ENCODE measurements around the gene HPS4. TPM values are rescaled to one million over a fixed set of nuclear protein-coding genes. Genes with fewer than 3 reads are reported as not detected.
"Not testable (repeated sequence)": the region's sequence is repeated elsewhere in the genome, so short reads cannot be mapped to it uniquely, and the experiment has no call there.

Gene HPS4
- total RNA-seq = 10 to 100 TPM; 12.2 to 13.2 TPM
- long read RNA-seq, partial matches to known transcripts = 8 of 22 reads
- long read RNA-seq, other reads (novel, unspliced or antisense) = 11 of 22 reads

- intact Hi-C loops (cut with DNase I) = no loop called here
- ATAC-seq (peak; percentile 95), DNase-seq (peak; percentile 90)
Observed at GRCh38 chr22:26483439-26484359, at the start of gene HPS4, which contains the start of gene SRRD. Gene HPS4 (minus strand): TSS chr22:26483783. CDS start chr22:26481762, 2,021 bp downstream. Gene SRRD (plus strand): TSS chr22:26483877. CDS start chr22:26483891, 14 bp downstream.

GRCh38 chr22:26529345-26529744 lies 45.8 kb upstream of the HPS4 start:
- intact Hi-C loops (cut with DNase I) = no loop called here
- DNase-seq (no peak), ATAC-seq (peak; percentile 17 to 39)

GRCh38 chr22:26528518-26528917 lies 44.9 kb upstream of the HPS4 start:
- intact Hi-C loops (cut with DNase I); DNase-seq; ATAC-seq: not testable (repeated sequence)

GRCh38 chr22:26527574-26528465 lies 44.2 kb upstream of the HPS4 start:
- DNase-seq = no peak
- peak; percentile 75 to 78 for ATAC-seq
- intact Hi-C loops (cut with DNase I) = no loop called here

GRCh38 chr22:26527167-26527566 lies 43.6 kb upstream of the HPS4 start:
- intact Hi-C loops (cut with DNase I) = no loop called here
- DNase-seq (no peak), ATAC-seq (no peak)

- DNase-seq (no peak), ATAC-seq (no peak)
- intact Hi-C loops (cut with DNase I) = no loop called here
Observed at GRCh38 chr22:26525946-26526564, 42.5 kb upstream of the HPS4 start.

- intact Hi-C loops (cut with DNase I) = no loop called here
- no peak for ATAC-seq
- DNase-seq = no peak
Observed at GRCh38 chr22:26524870-26525269, 41.3 kb upstream of the HPS4 start.

- ATAC-seq (no peak), DNase-seq (no peak)
- intact Hi-C loops (cut with DNase I) = no loop called here
Observed at GRCh38 chr22:26522592-26522991, 39.0 kb upstream of the HPS4 start.

GRCh38 chr22:26522012-26522411 lies 38.4 kb upstream of the HPS4 start:
- intact Hi-C loops (cut with DNase I) = no loop called here
- DNase-seq = no peak
- ATAC-seq = no peak

- intact Hi-C loops (cut with DNase I) = loop anchor here in 1 of 2 donors (10.0 kb wide), 1 partner anchor 67 kb away; no protein-coding TSS in a partner anchor
- no peak for ATAC-seq
- DNase-seq = no peak
Observed at GRCh38 chr22:26517429-26517828, 33.8 kb upstream of the HPS4 start.

- intact Hi-C loops (cut with DNase I) = loop anchor here in 1 of 2 donors (10.0 kb wide), 1 partner anchor 68 kb away; no protein-coding TSS in a partner anchor
- no peak for ATAC-seq
Observed at GRCh38 chr22:26516503-26516902, 32.9 kb upstream of the HPS4 start.

GRCh38 chr22:26515931-26516330 lies 32.3 kb upstream of the HPS4 start:
- no peak for DNase-seq
- no peak for ATAC-seq
- intact Hi-C loops (cut with DNase I) = loop anchor here in 1 of 2 donors (10.0 kb wide), 1 partner anchor 69 kb away; no protein-coding TSS in a partner anchor

More at GRCh38 chr22:26516503-26516902, 32.9 kb upstream of the HPS4 start:
- no peak for DNase-seq

- no peak for DNase-seq
- intact Hi-C loops (cut with DNase I) = loop anchor here (5.0 to 10.0 kb wide), 2 partner anchors 70 to 73 kb away; no protein-coding TSS in a partner anchor
- ATAC-seq = no peak
Observed at GRCh38 chr22:26514419-26515161, 31.0 kb upstream of the HPS4 start.

- DNase-seq (no peak), ATAC-seq (no peak)
- intact Hi-C loops (cut with DNase I) = loop anchor here (5.0 to 10.0 kb wide), 2 partner anchors 71 to 73 kb away; no protein-coding TSS in a partner anchor
Observed at GRCh38 chr22:26513838-26514237, 30.3 kb upstream of the HPS4 start.

GRCh38 chr22:26512149-26512793 lies 28.7 kb upstream of the HPS4 start, which contains the start of gene TFIP11:
Gene TFIP11 (minus strand): TSS chr22:26512473. CDS start chr22:26510272, 2,201 bp downstream.
- intact Hi-C loops (cut with DNase I) = loop anchor here (5.0 to 10.0 kb wide), 2 partner anchors 73 to 75 kb away; no protein-coding TSS in a partner anchor
- ATAC-seq (peak; percentile 100), DNase-seq (peak; percentile 96)

- ATAC-seq = no peak
- no peak for DNase-seq
- intact Hi-C loops (cut with DNase I) = no loop called here
Observed at GRCh38 chr22:26508148-26508547, 24.6 kb upstream of the HPS4 start.

- ATAC-seq (no peak), DNase-seq (no peak)
- intact Hi-C loops (cut with DNase I) = no loop called here
Observed at GRCh38 chr22:26503758-26504157, 20.2 kb upstream of the HPS4 start.
